ENCODE measurements around the gene CRX. TPM values are rescaled to one million over a fixed set of nuclear protein-coding genes. Genes with fewer than 3 reads are reported as not detected.
"Not testable (repeated sequence)": the region's sequence is repeated elsewhere in the genome, so short reads cannot be mapped to it uniquely, and the experiment has no call there.

CRX gene
- total RNA-seq, 1 donor from 2014 or later, result not detected

DNA sequence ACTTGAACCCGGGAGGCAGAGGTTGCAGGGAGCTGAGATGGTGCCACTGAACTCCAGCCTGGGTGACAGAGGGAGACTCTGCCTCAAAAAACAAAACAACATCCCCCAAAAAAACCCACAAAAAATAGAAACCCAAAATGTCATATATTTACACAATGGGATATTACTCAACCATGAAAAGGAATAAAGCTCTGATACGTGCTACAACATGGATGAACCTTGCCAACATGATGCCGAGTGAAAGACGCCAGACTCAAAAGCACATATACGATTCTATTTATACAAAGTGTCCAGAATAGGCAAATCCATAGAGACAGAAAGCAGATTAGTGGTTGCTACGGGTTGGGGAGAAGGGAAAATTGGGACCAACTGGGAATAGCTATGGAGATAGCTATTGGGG lies 15.3 kb upstream of the CRX start:
- H3K36me3 Mint-ChIP-seq, result no peaks in the 10 kb centered on the region
- H3K4me3 Mint-ChIP-seq, result no peak overlapping the region
- no peak overlapping the region for H3K27ac Mint-ChIP-seq

DNA sequence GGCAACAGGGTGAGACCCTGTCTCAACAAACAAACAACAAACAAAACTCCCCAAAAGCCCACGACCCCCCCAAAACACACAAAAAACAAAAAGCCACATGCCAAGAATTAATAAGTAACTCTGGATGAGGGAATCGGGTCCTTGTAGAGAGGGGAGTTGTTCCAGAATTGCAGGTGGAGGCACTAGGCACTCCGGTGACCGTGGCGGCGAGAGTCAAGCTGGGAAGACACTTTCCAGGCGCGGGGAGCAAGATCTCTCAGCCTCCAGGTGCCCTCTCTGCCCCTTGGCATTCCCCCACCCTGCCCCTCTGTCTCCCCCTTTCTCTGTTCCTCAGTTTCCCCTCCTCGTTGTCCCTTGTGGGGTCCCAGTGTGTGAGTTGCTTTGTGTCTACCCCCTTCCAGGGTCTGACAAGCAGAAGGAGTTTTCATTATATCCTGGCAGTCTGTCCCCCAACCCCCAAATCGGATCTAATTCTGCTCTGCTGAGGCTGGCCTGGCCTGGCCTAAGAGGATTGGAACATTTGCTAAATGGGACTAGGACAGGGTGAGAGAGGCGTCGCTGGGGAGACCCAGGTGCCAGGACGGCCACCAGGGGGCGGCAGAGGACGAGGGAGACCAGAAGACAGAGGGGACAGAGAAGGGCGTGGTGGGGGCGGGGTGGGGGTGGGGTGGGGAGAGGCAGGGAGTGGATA lies 8.3 kb upstream of the CRX start:
- DNase-seq (ENCODE audit: extremely low spot score, unreplicated experiment), result peak; percentile 88
- Mint-ChIP-seq H3K4me3 (no peak overlapping the region), H3K9me3 (no peaks in the 10 kb centered on the region), H3K36me3 (no peaks in the 10 kb centered on the region), H3K4me1 (ENCODE audit: unreplicated experiment) (no peaks in the 10 kb centered on the region), H3K27me3 (no peaks in the 10 kb centered on the region), H3K27ac (no peak overlapping the region)
- TF ChIP-seq, protein P1, sequence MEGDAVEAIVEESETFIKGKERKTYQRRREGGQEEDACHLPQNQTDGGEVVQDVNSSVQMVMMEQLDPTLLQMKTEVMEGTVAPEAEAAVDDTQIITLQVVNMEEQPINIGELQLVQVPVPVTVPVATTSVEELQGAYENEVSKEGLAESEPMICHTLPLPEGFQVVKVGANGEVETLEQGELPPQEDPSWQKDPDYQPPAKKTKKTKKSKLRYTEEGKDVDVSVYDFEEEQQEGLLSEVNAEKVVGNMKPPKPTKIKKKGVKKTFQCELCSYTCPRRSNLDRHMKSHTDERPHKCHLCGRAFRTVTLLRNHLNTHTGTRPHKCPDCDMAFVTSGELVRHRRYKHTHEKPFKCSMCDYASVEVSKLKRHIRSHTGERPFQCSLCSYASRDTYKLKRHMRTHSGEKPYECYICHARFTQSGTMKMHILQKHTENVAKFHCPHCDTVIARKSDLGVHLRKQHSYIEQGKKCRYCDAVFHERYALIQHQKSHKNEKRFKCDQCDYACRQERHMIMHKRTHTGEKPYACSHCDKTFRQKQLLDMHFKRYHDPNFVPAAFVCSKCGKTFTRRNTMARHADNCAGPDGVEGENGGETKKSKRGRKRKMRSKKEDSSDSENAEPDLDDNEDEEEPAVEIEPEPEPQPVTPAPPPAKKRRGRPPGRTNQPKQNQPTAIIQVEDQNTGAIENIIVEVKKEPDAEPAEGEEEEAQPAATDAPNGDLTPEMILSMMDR (conservative IDR thresholded peaks at IDR 0.05), result peak; percentile 77

More for the DNA sequence above, 15.3 kb upstream of the CRX start:
- Mint-ChIP-seq H3K27me3 (no peaks in the 10 kb centered on the region), H3K4me1 (ENCODE audit: unreplicated experiment) (no peaks in the 10 kb centered on the region), H3K9me3 (no peaks in the 10 kb centered on the region)
- TF ChIP-seq, protein P1 (conservative IDR thresholded peaks at IDR 0.05), result no peak
- DNase-seq (ENCODE audit: extremely low spot score, unreplicated experiment), result no peak

DNA sequence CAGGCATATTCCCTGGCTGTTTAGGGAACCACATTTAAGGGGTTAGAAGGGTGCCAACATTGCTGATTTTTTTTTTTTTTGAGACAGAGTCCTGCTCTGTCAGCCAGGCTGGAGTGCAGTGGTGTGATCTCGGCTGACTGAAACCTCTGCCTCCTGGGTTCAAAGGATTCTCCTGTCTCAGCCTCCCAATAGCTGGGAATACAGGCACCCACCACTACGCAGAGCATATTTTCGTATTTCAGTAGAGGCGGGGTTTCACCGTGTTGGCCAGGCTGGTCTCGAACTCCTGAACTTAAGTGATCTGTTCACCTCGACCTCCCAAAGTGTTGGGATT lies 7.8 kb upstream of the CRX start:
- Mint-ChIP-seq H3K4me1 (ENCODE audit: unreplicated experiment) (no peaks in the 10 kb centered on the region), H3K36me3 (no peaks in the 10 kb centered on the region), H3K4me3 (no peak overlapping the region), H3K27ac (no peak overlapping the region), H3K27me3 (peaks cover 5% of the 10 kb centered on the region), H3K9me3 (no peaks in the 10 kb centered on the region)
- no peak for DNase-seq (ENCODE audit: extremely low spot score, unreplicated experiment)
- TF ChIP-seq, protein P1 (conservative IDR thresholded peaks at IDR 0.05), result peak; percentile 15

DNA sequence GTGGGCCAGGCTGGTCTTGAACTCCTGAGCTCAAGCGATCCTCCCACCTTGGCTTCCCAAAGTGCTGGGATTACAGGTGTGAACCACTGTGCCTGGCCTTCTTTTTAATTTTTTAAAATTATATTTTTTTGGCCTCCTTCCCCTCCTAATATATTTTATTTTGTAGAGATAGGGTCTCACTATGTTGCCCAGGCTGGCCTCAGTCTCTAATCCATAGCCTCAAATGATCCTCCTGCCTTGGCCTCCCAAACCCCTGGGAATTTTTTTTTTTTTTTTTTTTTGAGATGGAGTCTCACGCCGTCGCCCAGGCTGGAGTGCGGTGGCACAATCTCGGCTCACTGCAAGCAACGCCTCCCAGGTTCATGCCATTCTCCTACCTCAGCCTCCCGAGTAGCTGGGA lies 5.5 kb upstream of the CRX start:
- H3K36me3 Mint-ChIP-seq; H3K27ac Mint-ChIP-seq; H3K4me3 Mint-ChIP-seq; DNase-seq (ENCODE audit: extremely low spot score, unreplicated experiment); H3K9me3 Mint-ChIP-seq: not testable (repeated sequence)
- Mint-ChIP-seq H3K27me3 (peaks cover 25% of the 10 kb centered on the region), H3K4me1 (ENCODE audit: unreplicated experiment) (peaks cover 11% of the 10 kb centered on the region)

DNA sequence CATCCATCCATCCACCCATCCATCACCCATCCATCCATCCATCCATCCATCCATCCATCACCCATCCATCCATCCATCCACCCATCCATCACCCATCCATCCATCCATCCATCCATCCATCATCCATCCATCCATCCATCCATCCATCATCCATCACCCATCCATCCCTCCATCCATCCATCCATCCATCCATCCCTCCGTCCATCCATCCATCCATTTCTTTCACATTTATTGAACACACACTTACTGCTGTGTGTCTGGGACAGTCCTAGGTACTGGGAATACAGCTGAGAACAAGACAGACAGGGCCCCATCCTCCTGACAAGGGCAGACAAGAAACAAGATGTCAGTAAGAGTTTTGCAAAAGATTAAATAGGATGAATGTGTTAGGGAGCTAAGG lies 3.5 kb upstream of the CRX start:
- not testable (repeated sequence) for H3K9me3 Mint-ChIP-seq; H3K4me3 Mint-ChIP-seq; DNase-seq (ENCODE audit: extremely low spot score, unreplicated experiment); H3K36me3 Mint-ChIP-seq; H3K27ac Mint-ChIP-seq
- Mint-ChIP-seq H3K27me3 (peaks cover 35% of the 10 kb centered on the region), H3K4me1 (ENCODE audit: unreplicated experiment) (peaks cover 22% of the 10 kb centered on the region)

DNA sequence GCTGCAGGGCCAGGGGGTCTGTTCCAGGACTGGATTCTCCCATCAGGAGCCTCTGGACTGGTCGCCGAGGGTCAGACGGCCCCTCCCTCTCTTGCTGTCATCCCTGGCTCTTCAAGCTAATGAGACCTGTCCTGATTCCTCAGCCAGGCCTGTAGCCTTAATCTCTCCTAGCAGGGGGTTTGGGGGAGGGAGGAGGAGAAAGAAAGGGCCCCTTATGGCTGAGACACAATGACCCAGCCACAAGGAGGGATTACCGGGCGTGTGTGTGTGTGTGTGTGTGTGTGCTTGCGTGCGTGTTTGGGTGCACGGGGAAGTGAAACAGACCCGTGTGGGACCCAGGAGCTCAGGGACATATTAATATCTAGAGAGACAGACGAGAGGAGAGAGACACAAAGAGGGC lies 1.9 kb upstream of the CRX start:
- Mint-ChIP-seq H3K4me3 (no peak overlapping the region), H3K9me3 (no peaks in the 10 kb centered on the region), H3K27me3 (peaks cover 35% of the 10 kb centered on the region), H3K36me3 (no peaks in the 10 kb centered on the region), H3K27ac (peak overlapping the region; percentile 24), H3K4me1 (ENCODE audit: unreplicated experiment) (peaks cover 22% of the 10 kb centered on the region)
- TF ChIP-seq, protein P1 (conservative IDR thresholded peaks at IDR 0.05), result no peak
- DNase-seq (ENCODE audit: extremely low spot score, unreplicated experiment), result no peak

DNA sequence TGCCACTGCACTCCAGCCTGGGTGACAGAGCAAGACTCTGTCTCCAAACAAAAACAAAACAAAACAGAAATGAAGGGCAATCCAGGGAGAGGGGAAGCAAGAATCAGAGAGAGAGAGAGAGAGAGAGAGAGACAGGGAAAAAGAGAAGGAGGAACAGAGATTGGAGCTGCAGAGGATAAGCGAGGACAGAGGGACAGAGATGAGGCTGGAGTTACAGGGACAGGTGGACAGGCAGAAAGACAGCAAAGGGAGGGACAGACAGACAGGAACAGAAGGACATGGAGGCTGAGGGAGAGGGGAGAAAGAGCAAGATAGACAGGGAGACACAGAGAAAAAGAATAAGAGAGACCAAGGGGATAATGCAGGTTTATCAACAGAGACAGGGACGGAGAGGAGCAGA lies 1.3 kb upstream of the CRX start:
- TF ChIP-seq, protein P1 (conservative IDR thresholded peaks at IDR 0.05), result no peak
- Mint-ChIP-seq H3K27me3 (peaks cover 35% of the 10 kb centered on the region), H3K27ac (peak overlapping the region; percentile 24), H3K4me1 (ENCODE audit: unreplicated experiment) (peaks cover 22% of the 10 kb centered on the region), H3K9me3 (no peaks in the 10 kb centered on the region), H3K36me3 (no peaks in the 10 kb centered on the region), H3K4me3 (no peak overlapping the region)
- DNase-seq (ENCODE audit: extremely low spot score, unreplicated experiment), result no peak
